Gastroesophageal sphincter (tissue), 4 donors: ENCODE data around the gene HCRTR1. TPM values are rescaled to one million over a fixed set of nuclear protein-coding genes. Genes with fewer than 3 reads are reported as not detected.

Source experiments
- ATAC-seq: fragments of 150-250 bp; one replicate; pipeline ENCODE4 v1.9.1; 2016; ENCODE audit warnings: mild to moderate bottlenecking, moderate library complexity
- H3K27ac ChIP-seq, 4 donors: fragments of 200-600 bp; sonication (generic) in 3 of 4; 1 replicate in 3 of 4; 2 replicates in 1 of 4; pipeline ENCODE4 v1.5.1; 2016 to 2019
- H3K27me3 ChIP-seq: fragments of 200-600 bp; sonication (generic); one replicate; pipeline ENCODE4 v1.5.1; 2019
- H3K36me3 ChIP-seq, 2 donors: fragments of 200-600 bp; sonication (generic); one replicate each; pipeline ENCODE4 v1.5.1; 2019; ENCODE audit warnings: control low read depth in 1 of 2
- H3K4me1 ChIP-seq, 3 donors: fragments of 200-600 bp; sonication (generic); 1 replicate in 2 of 3; 2 replicates in 1 of 3; pipeline ENCODE4 v1.5.1; 2016 to 2019; ENCODE audit warnings: control low read depth in 2 of 3
- H3K4me3 ChIP-seq, 2 donors: fragments of 200-600 bp; sonication (generic); one replicate each; pipeline ENCODE4 v1.5.1; 2019; ENCODE audit warnings: mild to moderate bottlenecking in 1 of 2, moderate library complexity in 1 of 2
- H3K9me3 ChIP-seq, 3 donors: fragments of 200-600 bp; sonication (generic); one replicate each; pipeline ENCODE4 v1.5.1; 2017 to 2019; ENCODE audit warnings: control low read depth in 2 of 3
- CTCF ChIP-seq, 4 experiments: fragments of 200-600 bp in 2 of 4; fragments of 450-650 bp in 2 of 4; sonication (generic) in 1 of 4; IDR thresholded peaks; one replicate each; pipeline ENCODE4 v1.5.1; 2017 to 2019; ENCODE audit warnings: antibody characterized with exemption in 4 of 4, mild to moderate bottlenecking in 2 of 4, moderate library complexity in 2 of 4
- EP300 ChIP-seq: sonication (generic); formaldehyde crosslinking; IDR thresholded peaks from one replicate; pipeline ENCODE4 v1.6.1; 2017; ENCODE audit warnings: antibody characterized with exemption, mild to moderate bottlenecking
- POLR2A ChIP-seq, 2 donors: fragments of 450-650 bp; IDR thresholded peaks; one replicate each; pipeline ENCODE4 v1.6.1; 2017; ENCODE audit warnings: antibody characterized with exemption in 2 of 2, mild to moderate bottlenecking in 2 of 2, moderate library complexity in 1 of 2
- POLR2AphosphoS5 ChIP-seq: sonication (generic); formaldehyde crosslinking; IDR thresholded peaks from one replicate; pipeline ENCODE4 v1.6.1; 2017; ENCODE audit warnings: antibody characterized with exemption
- WGBS, 2 donors: methylation state at CpG; one replicate each; pipeline ENCODE4 v1.1.5; 2018; ENCODE audit warnings: low coverage in 1 of 2; 5-methylcytosine and 5-hydroxymethylcytosine counted together
- total RNA-seq, 4 donors: library from RNA; depleted of rRNA; stranded (reverse); fragments of >200 nt; gene quantifications; one replicate each; pipeline ENCODE4 v1.1.0, GENCODE V29; 2016

The HCRTR1 gene
- total RNA-seq, 4 donors from 2014 or later = 0.23 to 0.82 (median 0.67) TPM; not detected in 1

GRCh38 chr1:31570228-31570627 lies 47.3 kb upstream of the HCRTR1 start:
- 93 to 94% methylated on average over 8 to 10 of the region's 11 CpGs for WGBS, 2 donors
- no peak for TF ChIP-seq CTCF (IDR thresholded peaks at IDR 0.05)
- TF ChIP-seq POLR2A (IDR thresholded peaks at IDR 0.05) = no peak
- TF ChIP-seq POLR2AphosphoS5 = no peak
- TF ChIP-seq EP300 = no peak
- no peak overlapping the region for H3K27ac ChIP-seq
- H3K27me3 ChIP-seq = no peaks in the 10 kb centered on the region
- no peak overlapping the region for H3K4me3 ChIP-seq
- H3K36me3 ChIP-seq = no peaks in the 10 kb centered on the region
- no peak for ATAC-seq
- peaks cover 0 to 30% (median 13%) of the 10 kb centered on the region in 3 donors for H3K4me1 ChIP-seq
- H3K9me3 ChIP-seq = no peaks in the 10 kb centered on the region

GRCh38 chr1:31570906-31571305 lies 46.6 kb upstream of the HCRTR1 start:
- no peak overlapping the region for H3K27ac ChIP-seq

GRCh38 chr1:31571340-31572295 lies 45.9 kb upstream of the HCRTR1 start:
- no peaks in the 10 kb centered on the region for H3K27me3 ChIP-seq
- peak overlapping the region in 1 of 4 donors; percentile 97 for H3K27ac ChIP-seq
- H3K9me3 ChIP-seq = no peaks in the 10 kb centered on the region
- WGBS, 2 donors = 83 to 86% methylated on average over 8 to 14 of the region's 14 CpGs
- TF ChIP-seq POLR2AphosphoS5 = no peak
- no peak for TF ChIP-seq EP300
- ATAC-seq = no peak
- no peaks in the 10 kb centered on the region for H3K36me3 ChIP-seq
- no peak overlapping the region for H3K4me3 ChIP-seq
- H3K4me1 ChIP-seq = peaks cover 0 to 41% (median 13%) of the 10 kb centered on the region in 3 donors

More at GRCh38 chr1:31570906-31571305, 46.6 kb upstream of the HCRTR1 start:
- no peaks in the 10 kb centered on the region for H3K36me3 ChIP-seq
- H3K27me3 ChIP-seq = no peaks in the 10 kb centered on the region
- H3K4me1 ChIP-seq = peaks cover 0 to 36% (median 13%) of the 10 kb centered on the region in 3 donors
- WGBS, 2 donors = 80 to 86% methylated on average over 1 of the region's 1 CpG
- TF ChIP-seq EP300 = no peak
- ATAC-seq = no peak
- H3K4me3 ChIP-seq = no peak overlapping the region
- no peaks in the 10 kb centered on the region for H3K9me3 ChIP-seq

GRCh38 chr1:31572323-31573104 lies 45.0 kb upstream of the HCRTR1 start:
- WGBS, 2 donors = 72 to 75% methylated on average over 2 to 4 of the region's 7 CpGs
- no peaks in the 10 kb centered on the region for H3K27me3 ChIP-seq
- TF ChIP-seq CTCF (IDR thresholded peaks at IDR 0.05) = no peak
- TF ChIP-seq POLR2A (IDR thresholded peaks at IDR 0.05) = no peak
- TF ChIP-seq POLR2AphosphoS5 = no peak
- TF ChIP-seq EP300 = no peak
- H3K36me3 ChIP-seq = no peaks in the 10 kb centered on the region
- no peak overlapping the region for H3K4me3 ChIP-seq
- ATAC-seq = no peak
- no peaks in the 10 kb centered on the region for H3K9me3 ChIP-seq
- peaks cover 0 to 48% (median 13%) of the 10 kb centered on the region in 3 donors for H3K4me1 ChIP-seq
- H3K27ac ChIP-seq = peak overlapping the region in 3 of 4 donors; percentile 92 to 97 (median 94)

- TF ChIP-seq POLR2AphosphoS5 = no peak
- TF ChIP-seq EP300 = no peak
- TF ChIP-seq POLR2A (IDR thresholded peaks at IDR 0.05) = no peak
- TF ChIP-seq CTCF (IDR thresholded peaks at IDR 0.05) = no peak
- Histone ChIP-seq H3K27ac (peak overlapping the region; percentile 8 to 97 (median 93)), H3K27me3 (no peaks in the 10 kb centered on the region), H3K4me1 (peaks cover 0 to 52% (median 13%) of the 10 kb centered on the region in 3 donors), H3K4me3 (no peak overlapping the region), H3K9me3 (no peaks in the 10 kb centered on the region), H3K36me3 (no peaks in the 10 kb centered on the region)
- WGBS, 2 donors = 81% methylated on average over 6 of the region's 8 CpGs; no CpG with 5 or more reads in 1 of the 2 donors
- no peak for ATAC-seq
Observed at GRCh38 chr1:31573261-31573660, 44.2 kb upstream of the HCRTR1 start.
